Inflammatory macrophage treated with lipopolysaccharide for 1 hour (primary cell): ENCODE results near the gene CBFA2T2.

Experiments used
- DNase-seq, 2 donors: peaks; one replicate each; pipeline ENCODE4 v3.0.0-alpha.2; 2020 to 2022

CBFA2T2 gene

GRCh38 chr20:33669873-33670640, 180.2 kb downstream of the CBFA2T2 start:
- DNase-seq: no peak

GRCh38 chr20:33670715-33671499, 181.0 kb downstream of the CBFA2T2 start:
- no peak for DNase-seq

- no peak for DNase-seq
These were observed 181.8 kb downstream of the CBFA2T2 start for GRCh38 chr20:33671573-33672288.

- DNase-seq: no peak
These were observed 182.7 kb downstream of the CBFA2T2 start for GRCh38 chr20:33672426-33673113.

- DNase-seq: no peak
These were observed 183.2 kb downstream of the CBFA2T2 start for GRCh38 chr20:33673114-33673409.

- peak in 1 of 2 donors; percentile 33 for DNase-seq
These were observed 183.8 kb downstream of the CBFA2T2 start for GRCh38 chr20:33673410-33674293.

GRCh38 chr20:33674294-33675135, 184.6 kb downstream of the CBFA2T2 start, which contains the start of gene NECAB3:
Gene NECAB3 (minus strand): TSS chr20:33674428. CDS start chr20:33674352, 76 bp downstream.
- peak; percentile 45 to 69 for DNase-seq

GRCh38 chr20:33675136-33675959, 185.5 kb downstream of the CBFA2T2 start:
- no peak for DNase-seq

GRCh38 chr20:33676121-33676520, 186.2 kb downstream of the CBFA2T2 start:
- no peak for DNase-seq

- no peak for DNase-seq
These were observed 187.1 kb downstream of the CBFA2T2 start for GRCh38 chr20:33676652-33677645.

GRCh38 chr20:33677991-33678702, 188.3 kb downstream of the CBFA2T2 start:
- no peak for DNase-seq

GRCh38 chr20:33679758-33680485, 190.0 kb downstream of the CBFA2T2 start:
- no peak for DNase-seq

GRCh38 chr20:33680686-33681085, 190.8 kb downstream of the CBFA2T2 start:
- DNase-seq: no peak

GRCh38 chr20:33681288-33681687, 191.4 kb downstream of the CBFA2T2 start:
- DNase-seq: no peak

- DNase-seq: no peak
These were observed 191.9 kb downstream of the CBFA2T2 start for GRCh38 chr20:33681728-33682353.

GRCh38 chr20:33684533-33685327, 194.8 kb downstream of the CBFA2T2 start:
- no peak for DNase-seq
